ENCODE data around the gene RPL5. TPM values are rescaled to one million over a fixed set of nuclear protein-coding genes. Genes with fewer than 3 reads are reported as not detected.

Gene RPL5
- total and polyA plus RNA-seq, 2 of the 8 experiments (the other 6 are each of a cell fraction or from before 2014, with no cell fraction given): 1,506 to 2,034 TPM

Small RNAs within 50 kb of the gene (small RNA-seq; reads per million reads assigned to genes)
- gene RF00432 (ENCODE audit: insufficient read depth) (not detected), gene SNORA66 (ENCODE audit: insufficient read depth) (12.9 reads per million, percentile 86 among the genes with 10 or more reads in this experiment), gene SNORD21 (ENCODE audit: insufficient read depth) (not detected)

Other genes starting within 250 kb of the RPL5 start
- 13.7 TPM in 2 replicates for gene EVI5, start 46.9 kb upstream of the RPL5 start, total RNA-seq (2021; fragmentation: NEBNext Ultra II Directional; extraction: Animal tissue kit (Norgen Biotek cat#: 25700))
- 1.1 and 1.7 TPM in 2 replicates for gene EVI5, start 46.9 kb upstream of the RPL5 start, polyA plus RNA-seq (2011; rRNA removed)
- 4.8 and 5.0 TPM in 2 replicates for gene DIPK1A, start 129.4 kb downstream of the RPL5 start, total RNA-seq (2021; fragmentation: NEBNext Ultra II Directional; extraction: Animal tissue kit (Norgen Biotek cat#: 25700))
- gene DIPK1A, start 129.4 kb downstream of the RPL5 start, polyA plus RNA-seq (2011; rRNA removed): 1.2 and 2.5 TPM in 2 replicates
- gene MTF2, start 247.2 kb downstream of the RPL5 start, total RNA-seq (2021; fragmentation: NEBNext Ultra II Directional; extraction: Animal tissue kit (Norgen Biotek cat#: 25700)): 101 and 102 TPM in 2 replicates
- 32.9 and 72.1 TPM in 2 replicates for gene MTF2, start 247.2 kb downstream of the RPL5 start, polyA plus RNA-seq (2011; rRNA removed)